Natural killer cell treated with Interleukin-12 subunit alpha and Interleukin-12 subunit beta and Interleukin-15 and Interleukin-18, amount 100 ng/mL, for 72 hours (primary cell): ENCODE data around the gene CLDN14. TPM values are rescaled to one million over a fixed set of nuclear protein-coding genes. Genes with fewer than 3 reads are reported as not detected.

ENCODE experiments used
- ATAC-seq, 2 donors: fragments of 150-1000 bp; cut with Tn5 transposase in 1 of 2; sonication (Bioruptor Pico), chemical (Tn5 transposase) in 1 of 2; 2 replicates each; pipeline ENCODE4 v1.10.0; 2021
- DNase-seq: peaks from one replicate; pipeline ENCODE4 v3.0.0; 2022; ENCODE audit warnings: low spot score
- H3K27ac Mint-ChIP-seq, 2 donors: 1 replicate in 1 of 2; 2 replicates in 1 of 2; pipeline ENCODE4 v1.8.0; 2022; ENCODE audit warnings: mixed read lengths in 2 of 2, mild to moderate bottlenecking in 1 of 2, moderate library complexity in 1 of 2
- H3K27me3 Mint-ChIP-seq, 2 donors: 1 replicate in 1 of 2; 2 replicates in 1 of 2; pipeline ENCODE4 v1.8.0; 2022; ENCODE audit warnings: mixed read lengths in 2 of 2
- H3K36me3 Mint-ChIP-seq: one replicate; pipeline ENCODE4 v1.8.0; 2022; ENCODE audit warnings: mixed read lengths
- H3K4me1 Mint-ChIP-seq, 2 donors: 1 replicate in 1 of 2; 2 replicates in 1 of 2; pipeline ENCODE4 v1.8.0; 2022; ENCODE audit warnings: low read depth in 2 of 2, mixed read lengths in 2 of 2, mild to moderate bottlenecking in 1 of 2
- H3K4me3 Mint-ChIP-seq: one replicate; pipeline ENCODE4 v1.8.0; 2022; ENCODE audit warnings: mixed read lengths
- H3K9me3 Mint-ChIP-seq: 2 replicates; pipeline ENCODE4 v1.8.0; 2022; ENCODE audit warnings: mixed read lengths
- total RNA-seq, 2 donors: library from RNA; stranded (reverse); gene quantifications; one replicate each; pipeline ENCODE4 v1.2.3, GENCODE V29; 2022

Gene CLDN14
- total RNA-seq, 2 donors from 2014 or later: not detected

GRCh38 chr21:36411301-36411700 is 68.6 kb downstream of the CLDN14 start:
- peaks cover 23% of the 10 kb centered on the region for H3K36me3 Mint-ChIP-seq
- H3K9me3 Mint-ChIP-seq: no peaks in the 10 kb centered on the region
- no peak overlapping the region for H3K27ac Mint-ChIP-seq
- no peak overlapping the region for H3K4me3 Mint-ChIP-seq
- no peak for ATAC-seq
- no peaks in the 10 kb centered on the region for H3K27me3 Mint-ChIP-seq
- H3K4me1 Mint-ChIP-seq: peaks cover 0 to 2% of the 10 kb centered on the region in 2 donors
- no peak for DNase-seq

Other genes starting within 250 kb of the CLDN14 start
- 10 to 100 TPM; 26.8 to 28.7 TPM for gene MORC3, start 159.9 kb downstream of the CLDN14 start, total RNA-seq
- gene CHAF1B, start 94.7 kb downstream of the CLDN14 start, total RNA-seq: 10 to 100 TPM; 20.2 to 38.0 TPM
- gene SIM2, start 219.0 kb upstream of the CLDN14 start, total RNA-seq: under 1 TPM in 1 of 2 donors, not detected in 1; 0.47 TPM